Astrocyte (in vitro differentiated cells and primary cell): ENCODE measurements around the gene PTGIR.

ENCODE experiments used
- EZH2 ChIP-seq: IDR thresholded peaks from 2 replicates; pipeline ENCODE4 v1.6.1; 2012; ENCODE audit warnings: mild to moderate bottlenecking, low read length, inconsistent platforms; ENCODE audit not compliant: insufficient read depth
- TF ChIP-seq, protein P1 (sequence below): IDR thresholded peaks from 2 replicates; pipeline ENCODE4 v1.5.1; 2011; ENCODE audit warnings: low read depth, mild to moderate bottlenecking, inconsistent platforms, low read length, moderate library complexity; ENCODE audit not compliant: insufficient read depth

- TF ChIP-seq, protein P1, sequence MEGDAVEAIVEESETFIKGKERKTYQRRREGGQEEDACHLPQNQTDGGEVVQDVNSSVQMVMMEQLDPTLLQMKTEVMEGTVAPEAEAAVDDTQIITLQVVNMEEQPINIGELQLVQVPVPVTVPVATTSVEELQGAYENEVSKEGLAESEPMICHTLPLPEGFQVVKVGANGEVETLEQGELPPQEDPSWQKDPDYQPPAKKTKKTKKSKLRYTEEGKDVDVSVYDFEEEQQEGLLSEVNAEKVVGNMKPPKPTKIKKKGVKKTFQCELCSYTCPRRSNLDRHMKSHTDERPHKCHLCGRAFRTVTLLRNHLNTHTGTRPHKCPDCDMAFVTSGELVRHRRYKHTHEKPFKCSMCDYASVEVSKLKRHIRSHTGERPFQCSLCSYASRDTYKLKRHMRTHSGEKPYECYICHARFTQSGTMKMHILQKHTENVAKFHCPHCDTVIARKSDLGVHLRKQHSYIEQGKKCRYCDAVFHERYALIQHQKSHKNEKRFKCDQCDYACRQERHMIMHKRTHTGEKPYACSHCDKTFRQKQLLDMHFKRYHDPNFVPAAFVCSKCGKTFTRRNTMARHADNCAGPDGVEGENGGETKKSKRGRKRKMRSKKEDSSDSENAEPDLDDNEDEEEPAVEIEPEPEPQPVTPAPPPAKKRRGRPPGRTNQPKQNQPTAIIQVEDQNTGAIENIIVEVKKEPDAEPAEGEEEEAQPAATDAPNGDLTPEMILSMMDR: no peak
- TF ChIP-seq EZH2: no peak
These were observed 14.5 kb downstream of the PTGIR start for GRCh38 chr19:46610413-46610775.
